ENCODE measurements around the gene PTPN14.

GRCh38 chr1:214459895-214460294 lies 91.5 kb downstream of the PTPN14 start:
- TF ChIP-seq CTCF (conservative IDR thresholded peaks at IDR 0.05; ENCODE audit: low read length) (no peak), EZH2phosphoT487 (IDR thresholded peaks at IDR 0.05; ENCODE audit: borderline replicate concordance) (no peak)
